Tibial artery (tissue), 4 donors: Measurements from ENCODE around the gene GNAT2.

Experiments used
- DNase-seq, 2 donors: peaks; one replicate each; pipeline ENCODE4 v3.0.0-alpha.2; 2019
- H3K27ac ChIP-seq, 2 donors: fragments of 200-600 bp; sonication (generic) in 1 of 2; 1 replicate in 1 of 2; 2 replicates in 1 of 2; pipeline ENCODE4 v1.5.1; 2018 to 2019; ENCODE audit warnings: mild to moderate bottlenecking in 1 of 2
- H3K27me3 ChIP-seq, 2 donors: fragments of 200-600 bp; sonication (generic) in 1 of 2; one replicate each; pipeline versions ENCODE4 v1.5.1 to v1.6.0; 2016 to 2019
- H3K36me3 ChIP-seq, 3 donors: fragments of 200-600 bp; sonication (generic) in 2 of 3; one replicate each; pipeline ENCODE4 v1.5.1; 2016 to 2019; ENCODE audit warnings: mild to moderate bottlenecking in 2 of 3
- H3K4me1 ChIP-seq, 4 donors: fragments of 200-600 bp; sonication (generic) in 2 of 4; 1 replicate in 3 of 4; 2 replicates in 1 of 4; pipeline ENCODE4 v1.5.1; 2016 to 2019
- H3K4me3 ChIP-seq, 2 donors: fragments of 200-600 bp; sonication (generic) in 1 of 2; 1 replicate in 1 of 2; 2 replicates in 1 of 2; pipeline ENCODE4 v1.5.1; 2018 to 2019; ENCODE audit warnings: mild to moderate bottlenecking in 2 of 2
- H3K9me3 ChIP-seq, 3 donors: fragments of 200-600 bp; sonication (generic) in 1 of 3; one replicate each; pipeline ENCODE4 v1.5.1; 2016 to 2019
- intact Hi-C: fragments of 100-400 bp; cut with DNase I; formaldehyde crosslinking; loops from one replicate; pipeline ENCODE4 v1.15.0; 2023; ENCODE audit warnings: low total_unique reads
- TF ChIP-seq, protein P1 (sequence below), 2 experiments: fragments of 200-600 bp in 1 of 2; fragments of 450-650 bp in 1 of 2; IDR thresholded peaks; one replicate each; pipeline ENCODE4 v1.5.1; 2017 to 2019; ENCODE audit warnings: antibody characterized with exemption in 2 of 2, mild to moderate bottlenecking in 1 of 2, moderate library complexity in 1 of 2

The GNAT2 gene

DNA sequence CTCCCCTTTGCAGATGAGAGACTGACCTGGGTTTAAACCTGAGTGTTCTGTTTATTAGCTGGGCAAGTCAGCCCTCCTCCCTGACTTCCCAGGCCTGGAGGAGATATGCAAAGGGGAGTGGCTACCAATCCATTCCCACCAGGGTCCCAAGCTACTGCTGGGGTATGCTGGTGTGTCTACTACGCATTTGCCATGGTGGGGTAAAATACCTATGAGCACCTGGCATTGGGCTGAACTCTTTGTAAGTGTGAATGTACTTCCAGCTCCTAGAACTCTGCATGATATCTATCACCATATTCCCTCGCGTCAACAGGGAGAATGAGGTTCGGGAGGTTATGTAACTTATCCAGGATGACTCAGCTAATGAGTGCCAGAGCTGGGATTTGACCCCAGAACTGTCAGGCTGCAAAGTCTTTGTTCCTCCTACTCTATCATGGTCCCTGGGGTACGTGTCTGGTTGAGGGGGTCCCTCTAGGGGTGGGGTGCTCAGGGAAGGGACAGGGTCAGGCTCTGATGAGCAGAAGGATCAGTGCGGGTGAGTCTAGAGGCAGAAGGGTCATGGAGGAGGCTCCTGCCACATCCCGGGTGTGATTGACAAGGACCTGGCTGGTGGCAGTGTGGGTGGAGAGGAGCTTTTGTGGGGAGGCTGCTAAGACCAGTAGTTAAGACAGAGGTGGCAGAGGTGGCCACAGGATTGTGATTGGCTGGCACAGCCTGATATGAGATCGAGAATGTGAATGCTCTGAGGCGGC is 17.0 kb upstream of the GNAT2 start:
- peaks cover 0 to 12% (median 4%) of the 10 kb centered on the region in 3 donors for H3K36me3 ChIP-seq
- peaks cover 0 to 8% (median 0%) of the 10 kb centered on the region in 4 donors for H3K4me1 ChIP-seq
- H3K9me3 ChIP-seq = no peaks in the 10 kb centered on the region
- H3K4me3 ChIP-seq = no peak overlapping the region
- intact Hi-C loops = loop anchor here (5.0 kb wide), 1 partner anchor 346 kb away; the partner anchor contains the start of gene AHCYL1
- TF ChIP-seq, protein P1, sequence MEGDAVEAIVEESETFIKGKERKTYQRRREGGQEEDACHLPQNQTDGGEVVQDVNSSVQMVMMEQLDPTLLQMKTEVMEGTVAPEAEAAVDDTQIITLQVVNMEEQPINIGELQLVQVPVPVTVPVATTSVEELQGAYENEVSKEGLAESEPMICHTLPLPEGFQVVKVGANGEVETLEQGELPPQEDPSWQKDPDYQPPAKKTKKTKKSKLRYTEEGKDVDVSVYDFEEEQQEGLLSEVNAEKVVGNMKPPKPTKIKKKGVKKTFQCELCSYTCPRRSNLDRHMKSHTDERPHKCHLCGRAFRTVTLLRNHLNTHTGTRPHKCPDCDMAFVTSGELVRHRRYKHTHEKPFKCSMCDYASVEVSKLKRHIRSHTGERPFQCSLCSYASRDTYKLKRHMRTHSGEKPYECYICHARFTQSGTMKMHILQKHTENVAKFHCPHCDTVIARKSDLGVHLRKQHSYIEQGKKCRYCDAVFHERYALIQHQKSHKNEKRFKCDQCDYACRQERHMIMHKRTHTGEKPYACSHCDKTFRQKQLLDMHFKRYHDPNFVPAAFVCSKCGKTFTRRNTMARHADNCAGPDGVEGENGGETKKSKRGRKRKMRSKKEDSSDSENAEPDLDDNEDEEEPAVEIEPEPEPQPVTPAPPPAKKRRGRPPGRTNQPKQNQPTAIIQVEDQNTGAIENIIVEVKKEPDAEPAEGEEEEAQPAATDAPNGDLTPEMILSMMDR (IDR thresholded peaks at IDR 0.05) = no peak
- H3K27me3 ChIP-seq = no peaks in the 10 kb centered on the region
- no peak overlapping the region for H3K27ac ChIP-seq
- DNase-seq = peak in 1 of 2 donors; percentile 44

DNA sequence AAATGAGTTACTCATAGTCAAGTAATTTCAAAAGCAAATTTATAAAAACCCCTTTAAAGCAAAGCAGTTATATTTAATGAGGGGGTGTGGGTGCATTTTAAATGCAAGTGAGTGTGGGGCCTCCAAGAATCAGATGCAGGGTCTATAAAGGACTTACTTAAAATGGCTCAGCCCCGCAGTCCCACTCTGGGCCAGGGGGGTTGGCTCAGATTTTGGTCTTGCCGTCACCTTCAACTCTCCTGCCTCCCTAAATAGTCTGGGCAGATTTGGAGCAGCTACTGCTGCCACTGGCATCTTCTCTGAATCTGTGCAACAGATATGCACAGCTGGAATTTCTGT is 16.4 kb upstream of the GNAT2 start:
- no peak overlapping the region for H3K4me3 ChIP-seq
- DNase-seq = no peak
- H3K4me1 ChIP-seq = peaks cover 0 to 8% (median 0%) of the 10 kb centered on the region in 4 donors
- intact Hi-C loops = loop anchor here (5.0 kb wide), 1 partner anchor 346 kb away; the partner anchor contains the start of gene AHCYL1
- H3K36me3 ChIP-seq = peaks cover 4 to 18% (median 9%) of the 10 kb centered on the region in 3 donors
- H3K27me3 ChIP-seq = no peaks in the 10 kb centered on the region
- TF ChIP-seq, protein P1 (IDR thresholded peaks at IDR 0.05) = no peak
- H3K9me3 ChIP-seq = no peaks in the 10 kb centered on the region
- H3K27ac ChIP-seq = no peak overlapping the region

DNA sequence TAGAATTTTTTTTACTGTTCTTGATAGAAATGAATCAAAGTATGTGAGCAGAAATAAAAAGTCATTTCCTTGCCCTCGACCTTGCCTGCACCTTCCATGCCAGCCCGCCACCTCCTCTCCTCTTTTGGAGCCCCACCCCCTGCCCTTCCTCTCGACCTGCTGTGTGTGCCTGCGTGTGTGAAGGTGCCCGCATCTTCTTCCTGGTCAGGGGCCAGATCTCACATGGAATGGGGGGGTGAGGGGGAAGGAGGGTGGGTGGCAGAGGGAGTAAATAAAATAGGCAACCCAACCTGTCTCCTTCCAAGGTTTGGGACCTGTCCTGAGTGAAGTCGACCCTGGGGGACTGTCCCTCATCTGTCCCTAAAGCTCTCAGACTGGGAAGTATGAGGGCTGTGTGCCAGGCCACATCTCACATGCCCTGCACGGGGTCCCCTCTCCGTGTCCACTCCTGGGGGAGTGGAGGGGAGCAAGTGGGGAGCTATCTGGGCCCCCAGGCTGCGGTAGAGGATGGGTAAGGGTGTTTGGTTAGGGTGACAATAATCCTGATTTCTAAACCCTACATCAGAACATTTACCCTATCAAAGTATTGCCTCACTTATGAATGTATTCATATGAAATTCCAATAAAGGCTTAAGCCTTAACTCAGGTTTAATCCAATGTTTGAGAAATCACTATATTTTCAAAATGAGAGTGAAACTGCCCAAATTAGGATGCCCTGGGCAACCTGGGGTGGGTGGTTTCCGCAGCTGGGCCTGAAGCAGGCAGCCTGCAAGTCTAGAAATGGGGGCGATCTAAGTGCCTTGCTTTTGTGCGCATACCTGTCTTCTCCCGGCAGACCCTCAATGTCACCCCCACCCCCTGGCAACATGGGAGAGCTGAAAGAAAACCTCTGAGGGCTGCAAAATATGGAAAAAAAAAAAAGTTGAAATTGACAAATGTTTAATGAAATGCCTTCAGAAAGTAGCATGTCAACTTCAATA is 15.6 kb upstream of the GNAT2 start:
- intact Hi-C loops = loop anchor here (5.0 kb wide), 1 partner anchor 347 kb away; the partner anchor contains the start of gene AHCYL1
- Histone ChIP-seq H3K4me3 (no peak overlapping the region), H3K36me3 (peaks cover 7 to 24% (median 12%) of the 10 kb centered on the region in 3 donors), H3K27ac (no peak overlapping the region), H3K4me1 (peaks cover 0 to 8% (median 0%) of the 10 kb centered on the region in 4 donors), H3K27me3 (no peaks in the 10 kb centered on the region), H3K9me3 (no peaks in the 10 kb centered on the region)
- TF ChIP-seq, protein P1 (IDR thresholded peaks at IDR 0.05) = no peak
- DNase-seq = peak in 1 of 2 donors; percentile 51

DNA sequence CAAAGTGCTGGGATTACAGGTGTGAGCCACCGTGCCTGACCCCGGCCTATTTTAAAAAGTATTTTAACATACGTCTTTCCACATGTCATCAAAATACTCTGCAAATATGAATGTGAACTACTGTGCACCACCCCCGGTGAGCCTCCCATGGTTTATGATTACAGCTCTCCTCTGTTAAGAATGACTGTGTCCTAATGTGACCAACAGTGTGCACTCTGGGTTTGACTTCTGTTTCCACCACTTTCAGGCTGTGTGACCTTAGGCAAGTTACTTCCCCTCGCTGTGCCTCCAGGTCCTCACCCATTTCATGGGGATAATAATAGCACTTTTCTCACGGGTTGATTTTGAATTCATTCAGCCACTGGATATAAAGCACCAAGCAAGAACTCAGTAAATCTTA is 14.9 kb upstream of the GNAT2 start:
- intact Hi-C loops = no loop called here
- peaks cover 0 to 8% (median 0%) of the 10 kb centered on the region in 4 donors for H3K4me1 ChIP-seq

More for the DNA sequence above, 14.9 kb upstream of the GNAT2 start:
- peaks cover 8 to 32% (median 20%) of the 10 kb centered on the region in 3 donors for H3K36me3 ChIP-seq
- no peaks in the 10 kb centered on the region for H3K9me3 ChIP-seq
- peak in 1 of 2 donors; percentile 25 for DNase-seq
- TF ChIP-seq, protein P1 (IDR thresholded peaks at IDR 0.05) = no peak
- H3K27me3 ChIP-seq = no peaks in the 10 kb centered on the region
- no peak overlapping the region for H3K27ac ChIP-seq
- H3K4me3 ChIP-seq = no peak overlapping the region
